ENCODE results near the gene HSF2BP. TPM values are rescaled to one million over a fixed set of nuclear protein-coding genes. Genes with fewer than 3 reads are reported as not detected.

The HSF2BP gene
- total and polyA plus RNA-seq, 2 of the 8 experiments (the other 6 are each of a cell fraction or from before 2014, with no cell fraction given) = 0.51 to 0.93 TPM

GRCh38 chr21:43634618-43635017, 24.7 kb downstream of the HSF2BP start:
- DNase-seq (ENCODE audit: low read depth in 1 of 2, low spot score in 2 of 2) (no peak), FAIRE-seq (no peak)
- H2AFZ ChIP-seq (ENCODE audit: low read length) = no peak overlapping the region
- POLR2A ChIA-PET (ENCODE audit: partially characterized antibody) = no interaction called here
- no peaks in the 10 kb centered on the region for H3K4me1 ChIP-seq (replicated peaks in 1 of 4; ENCODE audit: control insufficient read depth in 3 of 4, insufficient read depth in 4 of 4, low read length in 3 of 4)
- H4K5ac ChIP-seq (ENCODE audit: insufficient read length, low read depth, low read length) = no peak overlapping the region
- no peaks in the 10 kb centered on the region for H3K79me1 ChIP-seq (ENCODE audit: low read depth, low read length)
- H4K91ac ChIP-seq (replicated peaks; ENCODE audit: insufficient read length, low read length) = no peak overlapping the region
- H2BK120ac ChIP-seq (replicated peaks; ENCODE audit: low read depth, low read length) = no peak overlapping the region
- peaks cover 9% of the 10 kb centered on the region; the same call in 1 of the 2 replicates for H3K23me2 ChIP-seq (ENCODE audit: low read depth, low read length)
- no peaks in the 10 kb centered on the region for H3K9me3 ChIP-seq (ENCODE audit: insufficient read depth in 2 of 2, low read depth in 1 of 2, low read length in 1 of 2)
- no peak overlapping the region for H3K27ac ChIP-seq (ENCODE audit: low read depth, low read length)
- no peak overlapping the region for H3K18ac ChIP-seq (ENCODE audit: extremely low read depth, low read length)
- no peak overlapping the region for H3K9ac ChIP-seq (replicated peaks in 1 of 4; ENCODE audit: extremely low read depth in 1 of 4, low read depth in 3 of 4, low read length in 3 of 4)
- peaks cover 0 to 1% of the 10 kb centered on the region in 2 experiments for H4K20me1 ChIP-seq (replicated peaks in 1 of 2; ENCODE audit: control insufficient read depth in 1 of 2, insufficient read depth in 2 of 2, low read length in 2 of 2)
- no peak overlapping the region for H3K56ac ChIP-seq (replicated peaks; ENCODE audit: insufficient read length, low read depth, low read length)
- H2BK5ac ChIP-seq (ENCODE audit: low read depth, low read length) = no peak overlapping the region
- no peaks in the 10 kb centered on the region for H3K36me3 ChIP-seq (ENCODE audit: control insufficient read depth in 2 of 4, insufficient read depth in 4 of 4, low read length in 3 of 4)
- WGBS, 2 experiments (ENCODE audit: extremely low coverage in 1 of 2, insufficient coverage in 1 of 2, insufficient read length in 1 of 2, insufficient replicate concordance in 2 of 2, low coverage in 1 of 2, low lambda C conversion rate in 2 of 2, missing lambda C conversion rate in 1 of 2) = 88% methylated on average over 5 of the region's 5 CpGs; no CpG with 5 or more reads in 1 of the 2 experiments
- no peak overlapping the region for H2BK12ac ChIP-seq (ENCODE audit: low read depth, low read length)
- no peak overlapping the region for H2BK20ac ChIP-seq (ENCODE audit: low read length)
- no peak overlapping the region for H3K4me3 ChIP-seq (ENCODE audit: extremely low read depth in 1 of 4, insufficient read depth in 2 of 4, low read depth in 3 of 4, low read length in 4 of 4)
- CTCF ChIA-PET (ENCODE audit: partially characterized antibody) = interaction anchor here (0.9 to 1.1 kb wide), 3 partner anchors 11 to 14 kb away, joined by 3 to 4 read pairs (median 4); no protein-coding TSS in a partner anchor
- H2AK5ac ChIP-seq (ENCODE audit: low read depth, low read length) = no peak overlapping the region
- no peak overlapping the region for H3K4me2 ChIP-seq (ENCODE audit: insufficient read depth in 1 of 2, low read depth in 2 of 2, low read length in 2 of 2)
- H2BK15ac ChIP-seq (ENCODE audit: low read length) = no peak overlapping the region
- H4K8ac ChIP-seq (ENCODE audit: extremely low read depth, insufficient read depth, low read length) = no peak overlapping the region
- H3K4ac ChIP-seq (replicated peaks; ENCODE audit: insufficient read length, low read depth, low read length) = no peak overlapping the region
- H3K79me2 ChIP-seq (ENCODE audit: control insufficient read depth in 1 of 2, insufficient read depth in 2 of 2, low read length in 2 of 2) = no peaks in the 10 kb centered on the region
- no peak overlapping the region for H3K14ac ChIP-seq (ENCODE audit: insufficient read length)
- no peak overlapping the region for H3K23ac ChIP-seq (ENCODE audit: insufficient read length)
- H3K27me3 ChIP-seq (replicated peaks in 1 of 4; ENCODE audit: control insufficient read depth in 3 of 4, extremely low read depth in 1 of 4, insufficient read depth in 3 of 4, low read length in 3 of 4) = no peaks in the 10 kb centered on the region
- TF ChIP-seq CBX8 (IDR thresholded peaks at IDR 0.05; ENCODE audit: borderline replicate concordance, low read depth, low read length) = no peak
- no peak for TF ChIP-seq E2F6 (IDR thresholded peaks at IDR 0.05)
- no peak for TF ChIP-seq BRCA1 (IDR thresholded peaks at IDR 0.05; ENCODE audit: low read depth, low read length)
- no peak for TF ChIP-seq EGR1 (IDR thresholded peaks at IDR 0.05; ENCODE audit: borderline replicate concordance, low read depth, low read length)
- TF ChIP-seq SP4 (IDR thresholded peaks at IDR 0.05; ENCODE audit: low read length) = no peak
- no peak for TF ChIP-seq SIN3A (conservative IDR thresholded peaks at IDR 0.05 in 1 of 2, IDR thresholded peaks at IDR 0.05 in 1 of 2; ENCODE audit: low read depth in 1 of 2, low read length in 2 of 2)
- no peak for TF ChIP-seq TBP (IDR thresholded peaks at IDR 0.05; ENCODE audit: low read depth, low read length)
- TF ChIP-seq SIRT6 (IDR thresholded peaks at IDR 0.05; ENCODE audit: low read length) = no peak
- TF ChIP-seq SRF (IDR thresholded peaks at IDR 0.05; ENCODE audit: low read depth, low read length) = no peak
- no peak for TF ChIP-seq SP2 (IDR thresholded peaks at IDR 0.05; ENCODE audit: low read length)
- no peak for TF ChIP-seq CTCF (IDR thresholded peaks at IDR 0.05; ENCODE audit: control extremely low read depth in 1 of 3, insufficient read depth in 1 of 3, low read depth in 1 of 3, low read length in 3 of 3)
